Fibroblast of lung (primary cell): ENCODE measurements around the gene FRY.

Experiments used
- EZH2 ChIP-seq: IDR thresholded peaks from 2 replicates; pipeline ENCODE4 v1.5.1; 2012; ENCODE audit warnings: low read length, control low read depth, mild to moderate bottlenecking; ENCODE audit errors: missing control alignments
- TF ChIP-seq, protein P1 (sequence below), 2 donors: IDR thresholded peaks in 1 of 2; conservative IDR thresholded peaks in 1 of 2; 1 replicate in 1 of 2; 2 replicates in 1 of 2; pipeline ENCODE4 v1.5.1; 2011 to 2012; ENCODE audit warnings: low read length in 2 of 2, control low read depth in 1 of 2, inconsistent platforms in 1 of 2, low read depth in 1 of 2, mild to moderate bottlenecking in 1 of 2

GRCh38 chr13:31996601-31997000 lies 35.0 kb upstream of the FRY start:
- TF ChIP-seq, protein P1, sequence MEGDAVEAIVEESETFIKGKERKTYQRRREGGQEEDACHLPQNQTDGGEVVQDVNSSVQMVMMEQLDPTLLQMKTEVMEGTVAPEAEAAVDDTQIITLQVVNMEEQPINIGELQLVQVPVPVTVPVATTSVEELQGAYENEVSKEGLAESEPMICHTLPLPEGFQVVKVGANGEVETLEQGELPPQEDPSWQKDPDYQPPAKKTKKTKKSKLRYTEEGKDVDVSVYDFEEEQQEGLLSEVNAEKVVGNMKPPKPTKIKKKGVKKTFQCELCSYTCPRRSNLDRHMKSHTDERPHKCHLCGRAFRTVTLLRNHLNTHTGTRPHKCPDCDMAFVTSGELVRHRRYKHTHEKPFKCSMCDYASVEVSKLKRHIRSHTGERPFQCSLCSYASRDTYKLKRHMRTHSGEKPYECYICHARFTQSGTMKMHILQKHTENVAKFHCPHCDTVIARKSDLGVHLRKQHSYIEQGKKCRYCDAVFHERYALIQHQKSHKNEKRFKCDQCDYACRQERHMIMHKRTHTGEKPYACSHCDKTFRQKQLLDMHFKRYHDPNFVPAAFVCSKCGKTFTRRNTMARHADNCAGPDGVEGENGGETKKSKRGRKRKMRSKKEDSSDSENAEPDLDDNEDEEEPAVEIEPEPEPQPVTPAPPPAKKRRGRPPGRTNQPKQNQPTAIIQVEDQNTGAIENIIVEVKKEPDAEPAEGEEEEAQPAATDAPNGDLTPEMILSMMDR (conservative IDR thresholded peaks at IDR 0.05 in 1 of 2, IDR thresholded peaks at IDR 0.05 in 1 of 2; ENCODE audit: low read depth in 1 of 2, low read length in 2 of 2) = no peak
- TF ChIP-seq EZH2 = no peak
